IPS-NIHi7 (cell line): ENCODE results near the gene DYRK1B.

ENCODE experiments used
- DNase-seq: peaks from one replicate; pipeline ENCODE4 v3.0.0; 2012; ENCODE audit warnings: mixed read lengths; ENCODE audit errors: extremely low spot score

The DYRK1B gene

GRCh38 chr19:39858541-39858940 lies 24.6 kb upstream of the DYRK1B start:
- DNase-seq: peak; percentile 37

- no peak for DNase-seq
Observed at GRCh38 chr19:39852882-39853281, 18.9 kb upstream of the DYRK1B start.

- DNase-seq: no peak
Observed at GRCh38 chr19:39850892-39851291, 16.9 kb upstream of the DYRK1B start.

GRCh38 chr19:39848392-39848791 lies 14.4 kb upstream of the DYRK1B start:
- DNase-seq: no peak

- no peak for DNase-seq
Observed at GRCh38 chr19:39847525-39847924, 13.6 kb upstream of the DYRK1B start.

- DNase-seq: peak; percentile 38
Observed at GRCh38 chr19:39846678-39847486, 12.9 kb upstream of the DYRK1B start.

GRCh38 chr19:39845933-39846677 lies 12.1 kb upstream of the DYRK1B start, which contains the start of gene FBL:
Gene FBL (minus strand): TSS chr19:39846379. CDS start chr19:39846300, 79 bp downstream.
- DNase-seq: peak; percentile 98

- no peak for DNase-seq
Observed at GRCh38 chr19:39845584-39845932, 11.6 kb upstream of the DYRK1B start.

- DNase-seq: no peak
Observed at GRCh38 chr19:39845172-39845571, 11.2 kb upstream of the DYRK1B start.

GRCh38 chr19:39843919-39844793 lies 10.2 kb upstream of the DYRK1B start:
- DNase-seq: no peak

- no peak for DNase-seq
Observed at GRCh38 chr19:39842693-39843435, 8.9 kb upstream of the DYRK1B start.

- no peak for DNase-seq
Observed at GRCh38 chr19:39841041-39841440, 7.1 kb upstream of the DYRK1B start.

GRCh38 chr19:39840492-39840891 lies 6.5 kb upstream of the DYRK1B start:
- no peak for DNase-seq

GRCh38 chr19:39839678-39840327 lies 5.8 kb upstream of the DYRK1B start:
- DNase-seq: no peak

- DNase-seq: no peak
Observed at GRCh38 chr19:39838569-39838968, 4.6 kb upstream of the DYRK1B start.

GRCh38 chr19:39837978-39838377 lies 4.0 kb upstream of the DYRK1B start:
- DNase-seq: no peak

- DNase-seq: no peak
Observed at GRCh38 chr19:39834287-39834841, 402 bp upstream of the DYRK1B start.

GRCh38 chr19:39833160-39833463 lies 850 bp downstream of the DYRK1B start:
- no peak for DNase-seq

GRCh38 chr19:39832341-39833083 lies 1.4 kb downstream of the DYRK1B start:
- no peak for DNase-seq

GRCh38 chr19:39831679-39832078 lies 2.3 kb downstream of the DYRK1B start:
- DNase-seq: no peak
